Activated CD4-positive, alpha-beta memory T cell treated with anti-CD3 and anti-CD28 coated beads for 36 hours (primary cell): Measurements from ENCODE around the gene IGF1R. TPM values are rescaled to one million over a fixed set of nuclear protein-coding genes. Genes with fewer than 3 reads are reported as not detected.
A peak's percentile ranks its signal among the peaks of the same experiment; 100 is the strongest.

Experiments
- CTCF ChIA-PET: fragments of 350-600 bp; sonication (Branson Sonifier 250); formaldehyde crosslinking; loops from one replicate; lab custom pipeline; 2021; ENCODE audit warnings: antibody characterized with exemption, inconsistent platforms; lab: Charles Lee
- POLR2A ChIA-PET: fragments of 350-600 bp; sonication (Branson Sonifier 250); formaldehyde crosslinking; loops from one replicate; lab custom pipeline; 2021; ENCODE audit warnings: antibody characterized with exemption; lab: Charles Lee
- DNase-seq: peaks from one replicate; pipeline ENCODE4 v3.0.0-alpha.2; 2020
- H3K27ac Mint-ChIP-seq: one replicate; pipeline ENCODE4 v1.8.0; 2021; ENCODE audit warnings: mixed read lengths
- H3K27me3 Mint-ChIP-seq: one replicate; pipeline ENCODE4 v1.8.0; 2021; ENCODE audit warnings: mixed read lengths
- H3K36me3 Mint-ChIP-seq: one replicate; pipeline ENCODE4 v1.8.0; 2021; ENCODE audit warnings: mixed read lengths
- H3K4me1 Mint-ChIP-seq: one replicate; pipeline ENCODE4 v1.8.0; 2021; ENCODE audit warnings: low read depth, mixed read lengths
- H3K4me3 Mint-ChIP-seq: one replicate; pipeline ENCODE4 v1.8.0; 2021; ENCODE audit warnings: mild to moderate bottlenecking, mixed read lengths
- H3K9me3 Mint-ChIP-seq: one replicate; pipeline ENCODE4 v1.8.0; 2021; ENCODE audit warnings: mixed read lengths
- intact Hi-C: fragments of 100-400 bp; cut with micrococcal nuclease; formaldehyde crosslinking; loops from one replicate; pipeline ENCODE4 v1.15.1; 2023
- total RNA-seq, 2 experiments: library from RNA; stranded (reverse); gene quantifications; one replicate each; pipeline ENCODE4 v1.2.3, GENCODE V29; 2021

IGF1R gene
- total RNA-seq, 2 experiments from 2014 or later: 13.2 to 14.8 TPM

DNA sequence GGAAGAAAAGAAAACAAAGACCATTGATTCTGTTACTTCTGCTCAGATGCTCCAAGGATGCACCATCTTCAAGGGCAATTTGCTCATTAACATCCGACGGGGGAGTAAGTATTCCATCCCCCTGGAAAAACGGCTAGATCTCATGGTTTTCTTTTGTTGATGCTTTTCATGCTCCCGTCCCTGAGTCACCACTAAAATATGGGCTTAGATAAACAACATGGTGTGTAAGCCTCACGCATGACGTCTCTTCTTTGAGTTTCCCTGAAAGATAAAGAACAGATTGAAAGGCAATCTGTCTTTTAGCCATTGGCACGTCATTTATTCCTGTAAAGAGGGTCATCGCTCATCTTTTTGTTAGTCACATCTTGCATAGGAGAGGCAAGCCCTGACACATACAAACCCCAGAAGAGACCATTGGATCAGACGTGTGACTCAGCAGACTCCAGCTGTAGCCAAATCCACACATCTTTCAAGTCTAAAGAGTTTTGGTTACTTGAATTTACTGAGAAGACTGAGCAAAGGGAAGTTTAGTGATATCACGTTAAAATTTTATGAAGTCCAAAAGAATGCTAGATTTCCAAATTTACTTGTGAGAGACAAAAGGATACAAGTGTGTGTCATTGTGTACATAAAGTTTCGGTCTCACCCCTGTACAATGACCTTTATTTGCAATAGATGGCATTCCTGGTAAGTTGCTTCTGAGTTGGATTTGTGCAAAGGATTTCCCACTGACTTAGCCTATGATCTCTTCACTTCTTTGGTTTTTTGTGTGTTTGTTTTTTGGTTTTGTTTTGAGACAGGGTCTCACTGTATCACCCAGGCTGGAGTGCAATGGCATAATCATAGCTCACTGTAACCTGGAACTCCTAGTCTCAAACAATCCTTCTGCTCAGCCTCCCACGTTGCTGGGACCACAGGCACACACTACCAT lies 248.7 kb downstream of the IGF1R start:
- CTCF ChIA-PET: no interaction called here
- POLR2A ChIA-PET: no interaction called here
- no peak overlapping the region for H3K4me3 Mint-ChIP-seq
- H3K27me3 Mint-ChIP-seq: no peaks in the 10 kb centered on the region
- DNase-seq: no peak
- intact Hi-C loops: no loop called here
- H3K27ac Mint-ChIP-seq: no peak overlapping the region
- H3K9me3 Mint-ChIP-seq: no peaks in the 10 kb centered on the region
- H3K4me1 Mint-ChIP-seq: peaks cover 6% of the 10 kb centered on the region
- H3K36me3 Mint-ChIP-seq: peaks cover 7% of the 10 kb centered on the region

DNA sequence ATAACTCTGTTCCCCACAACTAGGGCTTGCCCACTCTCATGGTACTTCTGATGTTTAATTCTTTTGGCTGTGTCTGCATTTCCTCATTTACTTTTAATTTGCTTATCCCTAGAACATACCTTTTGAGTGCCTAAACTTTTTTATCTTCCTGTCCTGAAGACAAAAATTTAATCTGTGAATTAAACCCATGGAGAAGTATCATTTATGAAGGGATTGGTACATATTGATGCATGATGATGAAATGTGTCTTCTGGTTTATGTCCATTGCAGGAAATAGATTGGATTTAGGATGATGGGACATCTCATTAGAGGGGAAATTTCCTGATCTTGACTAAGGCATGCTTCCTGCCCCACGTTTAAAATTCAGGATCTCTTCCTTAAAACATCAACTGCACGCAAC lies 249.8 kb downstream of the IGF1R start:
- CTCF ChIA-PET: no interaction called here
- DNase-seq: no peak
- Mint-ChIP-seq H3K27ac (no peak overlapping the region), H3K4me3 (no peak overlapping the region), H3K27me3 (no peaks in the 10 kb centered on the region), H3K9me3 (no peaks in the 10 kb centered on the region), H3K4me1 (peaks cover 8% of the 10 kb centered on the region), H3K36me3 (peaks cover 7% of the 10 kb centered on the region)
- POLR2A ChIA-PET: no interaction called here
- intact Hi-C loops: no loop called here

DNA sequence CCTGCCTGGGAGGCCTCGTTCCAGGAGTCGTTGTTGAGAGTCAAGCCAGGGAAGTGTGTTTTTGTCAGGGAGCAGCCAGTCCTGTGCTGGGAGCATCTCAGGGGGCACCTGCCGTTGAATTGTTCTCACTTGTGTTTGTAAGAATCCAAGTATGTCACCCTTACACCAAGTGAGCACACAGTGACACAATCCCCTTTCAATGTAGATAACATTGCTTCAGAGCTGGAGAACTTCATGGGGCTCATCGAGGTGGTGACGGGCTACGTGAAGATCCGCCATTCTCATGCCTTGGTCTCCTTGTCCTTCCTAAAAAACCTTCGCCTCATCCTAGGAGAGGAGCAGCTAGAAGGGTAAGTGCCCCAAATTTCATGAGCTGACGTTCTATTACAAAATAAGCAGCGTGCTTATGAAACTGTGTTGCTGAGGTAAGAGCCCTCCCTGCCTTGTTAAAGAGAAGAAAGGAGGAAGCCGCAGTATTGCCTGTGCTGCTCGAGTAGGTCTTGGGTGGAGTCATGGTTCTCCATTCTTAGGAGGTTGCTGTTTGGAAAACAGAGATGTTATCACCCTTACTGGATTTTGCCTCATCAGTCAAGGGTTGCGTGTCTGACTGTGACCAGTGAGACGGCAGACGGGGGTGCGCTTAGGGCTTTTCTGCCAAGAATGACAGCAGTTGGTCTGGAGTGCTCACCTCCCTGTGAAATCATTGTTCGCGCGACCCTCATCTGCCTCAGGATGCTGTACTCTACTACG lies 251.1 kb downstream of the IGF1R start:
- no peaks in the 10 kb centered on the region for H3K9me3 Mint-ChIP-seq
- H3K36me3 Mint-ChIP-seq: peaks cover 8% of the 10 kb centered on the region
- H3K27ac Mint-ChIP-seq: no peak overlapping the region
- intact Hi-C loops: loop anchor here (10.0 kb wide), 1 partner anchor 155 kb away; no protein-coding TSS in a partner anchor
- H3K27me3 Mint-ChIP-seq: no peaks in the 10 kb centered on the region
- DNase-seq: no peak
- H3K4me1 Mint-ChIP-seq: peaks cover 15% of the 10 kb centered on the region
- POLR2A ChIA-PET: no interaction called here
- CTCF ChIA-PET: no interaction called here
- H3K4me3 Mint-ChIP-seq: no peak overlapping the region

DNA sequence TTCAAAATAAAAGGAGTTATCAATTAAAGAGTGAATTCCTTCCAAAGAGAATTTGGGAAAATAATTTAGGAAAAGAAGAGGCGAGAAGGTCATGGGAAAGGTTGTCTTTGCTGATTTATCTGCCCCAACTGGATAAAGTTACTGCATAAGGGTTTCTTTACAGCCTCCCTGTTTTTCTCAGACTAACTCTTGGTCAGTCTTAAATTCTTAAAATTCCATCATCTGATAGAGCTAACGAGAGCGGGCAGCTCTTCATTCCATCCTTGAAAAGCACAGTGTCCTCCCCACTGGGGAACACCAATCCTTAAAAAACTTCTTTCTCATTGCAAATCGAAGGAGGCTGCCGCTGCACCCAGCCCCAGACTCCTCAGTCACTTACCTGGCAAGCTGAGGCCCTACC lies 252.0 kb downstream of the IGF1R start:
- intact Hi-C loops: loop anchor here (10.0 kb wide), 1 partner anchor 154 kb away; no protein-coding TSS in a partner anchor
- Mint-ChIP-seq H3K36me3 (peaks cover 8% of the 10 kb centered on the region), H3K4me1 (peaks cover 15% of the 10 kb centered on the region), H3K9me3 (no peaks in the 10 kb centered on the region), H3K27ac (no peak overlapping the region), H3K27me3 (no peaks in the 10 kb centered on the region), H3K4me3 (no peak overlapping the region)
- ChIA-PET POLR2A (no interaction called here), CTCF (no interaction called here)
- no peak for DNase-seq

DNA sequence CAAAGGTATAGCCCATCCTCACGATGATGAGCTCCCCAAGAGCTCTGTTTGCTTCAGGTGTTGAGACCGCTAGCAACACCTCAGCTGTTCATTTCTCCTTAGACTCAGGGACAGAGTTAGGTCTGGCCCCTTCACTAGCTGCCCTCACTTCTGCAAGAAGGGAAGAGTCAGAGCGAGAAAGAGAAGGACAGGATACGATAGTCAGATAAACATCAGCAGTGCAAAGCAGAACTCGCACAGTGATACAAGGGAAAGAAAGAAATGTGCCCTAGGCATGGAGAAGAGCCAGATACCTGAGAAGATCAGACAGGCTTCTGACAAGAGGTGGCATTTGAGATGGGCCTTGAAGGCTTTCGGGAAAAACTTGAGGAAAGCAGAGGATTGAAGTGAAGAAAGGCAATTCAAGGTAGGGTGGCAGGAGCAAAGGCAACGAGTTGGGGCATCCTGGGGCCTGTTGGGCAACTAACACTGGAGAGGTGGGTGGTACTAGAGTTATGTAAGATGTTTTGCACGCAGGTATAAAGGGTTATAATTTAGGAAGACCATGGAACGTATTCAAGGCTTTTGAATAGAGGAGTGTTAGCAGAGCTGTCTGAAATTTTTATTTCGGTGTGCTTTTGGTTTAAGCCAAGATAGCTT lies 253.2 kb downstream of the IGF1R start:
- H3K27me3 Mint-ChIP-seq: no peaks in the 10 kb centered on the region
- intact Hi-C loops: loop anchor here (10.0 kb wide), 1 partner anchor 153 kb away; no protein-coding TSS in a partner anchor
- ChIA-PET POLR2A (no interaction called here), CTCF (no interaction called here)
- no peaks in the 10 kb centered on the region for H3K9me3 Mint-ChIP-seq
- H3K4me1 Mint-ChIP-seq: peaks cover 15% of the 10 kb centered on the region
- no peak overlapping the region for H3K27ac Mint-ChIP-seq
- peaks cover 4% of the 10 kb centered on the region for H3K36me3 Mint-ChIP-seq
- no peak for DNase-seq
- no peak overlapping the region for H3K4me3 Mint-ChIP-seq

DNA sequence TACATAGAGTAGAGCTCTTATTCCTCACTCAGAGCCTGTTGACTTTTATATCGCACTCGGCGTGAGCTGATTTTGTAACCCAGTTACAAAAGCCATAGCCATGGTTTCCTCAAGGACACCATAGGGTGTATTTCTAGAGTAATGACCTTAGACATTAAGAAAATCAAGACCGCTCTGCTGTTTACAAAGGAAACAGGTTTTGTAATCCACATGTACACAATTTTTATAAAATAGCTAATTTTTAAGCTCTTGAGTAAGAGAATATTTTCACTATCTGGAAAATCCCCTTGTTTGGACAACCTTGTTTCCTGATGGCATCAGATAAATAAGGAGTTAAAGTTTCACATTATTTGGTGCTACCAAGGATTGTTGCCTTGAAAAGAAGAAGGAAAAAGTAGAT lies 254.6 kb downstream of the IGF1R start:
- Mint-ChIP-seq H3K27ac (no peak overlapping the region), H3K27me3 (no peaks in the 10 kb centered on the region), H3K4me3 (no peak overlapping the region), H3K9me3 (no peaks in the 10 kb centered on the region), H3K4me1 (peaks cover 15% of the 10 kb centered on the region), H3K36me3 (peaks cover 1% of the 10 kb centered on the region)
- CTCF ChIA-PET: interaction anchor here (0.7 to 1.8 kb wide), 3 partner anchors 11 to 156 kb away, joined by 3 to 6 read pairs (median 4); no protein-coding TSS in a partner anchor
- intact Hi-C loops: loop anchor here (10.0 kb wide), 1 partner anchor 152 kb away; no protein-coding TSS in a partner anchor
- POLR2A ChIA-PET: no interaction called here
- no peak for DNase-seq

DNA sequence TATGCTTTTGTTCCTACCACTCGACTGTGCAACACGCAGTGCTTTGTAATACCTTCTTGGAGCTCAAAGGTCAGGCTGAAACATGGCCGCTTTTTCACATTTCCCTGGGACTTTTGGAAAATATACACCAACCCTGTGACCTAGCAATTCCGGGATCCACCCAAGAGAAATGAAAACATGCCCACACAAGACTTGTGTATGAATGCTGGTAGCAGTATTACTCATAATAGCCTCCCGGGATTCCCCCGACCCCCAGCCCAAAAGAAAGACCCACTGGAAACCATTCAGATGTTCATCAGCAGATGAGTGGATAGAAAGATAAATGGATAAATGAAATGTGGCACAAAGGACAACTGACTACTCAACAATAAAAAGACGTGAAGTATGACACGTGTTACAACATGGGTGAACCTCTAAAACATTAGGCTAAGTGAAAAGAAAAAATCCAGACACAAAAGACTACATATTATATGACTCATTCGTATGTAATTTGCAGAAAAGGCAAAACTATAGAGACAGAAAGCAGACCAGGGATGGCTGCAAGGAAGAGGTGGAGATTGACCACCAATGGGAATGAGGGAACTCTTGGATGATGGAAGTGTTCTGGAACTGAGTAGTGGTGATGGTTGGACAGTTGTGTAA lies 255.2 kb downstream of the IGF1R start:
- Mint-ChIP-seq H3K4me1 (peaks cover 15% of the 10 kb centered on the region), H3K9me3 (no peaks in the 10 kb centered on the region), H3K27me3 (no peaks in the 10 kb centered on the region), H3K36me3 (peaks cover 1% of the 10 kb centered on the region), H3K27ac (no peak overlapping the region), H3K4me3 (no peak overlapping the region)
- DNase-seq: peak; percentile 34
- intact Hi-C loops: loop anchor here (10.0 kb wide), 1 partner anchor 151 kb away; no protein-coding TSS in a partner anchor
- ChIA-PET CTCF (interaction anchor here (0.7 to 1.8 kb wide), 3 partner anchors 12 to 156 kb away, joined by 3 to 6 read pairs (median 4); no protein-coding TSS in a partner anchor), POLR2A (no interaction called here)

DNA sequence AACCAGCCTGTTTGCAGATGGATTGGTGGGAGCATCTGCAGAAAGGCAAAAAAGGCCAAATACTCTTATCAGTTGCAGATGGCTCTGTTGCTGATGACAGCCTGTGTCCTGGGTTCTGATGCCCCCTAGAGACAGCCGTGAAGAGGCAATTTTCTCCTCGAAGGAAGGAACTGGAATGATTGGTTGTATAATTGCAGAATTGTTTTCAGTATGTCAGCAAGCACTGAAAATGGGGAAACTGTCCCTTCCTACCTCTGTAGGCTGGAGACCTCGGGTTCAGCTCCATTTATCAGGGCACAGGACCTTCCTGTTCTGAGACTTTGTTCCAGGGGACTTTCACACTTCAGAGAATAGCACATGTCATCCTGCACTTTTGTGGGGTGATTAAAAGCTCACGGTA lies 256.2 kb downstream of the IGF1R start:
- intact Hi-C loops: loop anchor here (10.0 kb wide), 1 partner anchor 150 kb away; no protein-coding TSS in a partner anchor
- peak; percentile 20 for DNase-seq
- no peaks in the 10 kb centered on the region for H3K9me3 Mint-ChIP-seq
- peaks cover 15% of the 10 kb centered on the region for H3K4me1 Mint-ChIP-seq
- H3K27me3 Mint-ChIP-seq: no peaks in the 10 kb centered on the region
- H3K27ac Mint-ChIP-seq: no peak overlapping the region
- peaks cover 3% of the 10 kb centered on the region for H3K36me3 Mint-ChIP-seq
- H3K4me3 Mint-ChIP-seq: no peak overlapping the region
- CTCF ChIA-PET: interaction anchor here (0.6 to 1.6 kb wide), 6 partner anchors 8 to 385 kb away, joined by 3 to 7 read pairs (median 4); no protein-coding TSS in a partner anchor
- POLR2A ChIA-PET: no interaction called here

DNA sequence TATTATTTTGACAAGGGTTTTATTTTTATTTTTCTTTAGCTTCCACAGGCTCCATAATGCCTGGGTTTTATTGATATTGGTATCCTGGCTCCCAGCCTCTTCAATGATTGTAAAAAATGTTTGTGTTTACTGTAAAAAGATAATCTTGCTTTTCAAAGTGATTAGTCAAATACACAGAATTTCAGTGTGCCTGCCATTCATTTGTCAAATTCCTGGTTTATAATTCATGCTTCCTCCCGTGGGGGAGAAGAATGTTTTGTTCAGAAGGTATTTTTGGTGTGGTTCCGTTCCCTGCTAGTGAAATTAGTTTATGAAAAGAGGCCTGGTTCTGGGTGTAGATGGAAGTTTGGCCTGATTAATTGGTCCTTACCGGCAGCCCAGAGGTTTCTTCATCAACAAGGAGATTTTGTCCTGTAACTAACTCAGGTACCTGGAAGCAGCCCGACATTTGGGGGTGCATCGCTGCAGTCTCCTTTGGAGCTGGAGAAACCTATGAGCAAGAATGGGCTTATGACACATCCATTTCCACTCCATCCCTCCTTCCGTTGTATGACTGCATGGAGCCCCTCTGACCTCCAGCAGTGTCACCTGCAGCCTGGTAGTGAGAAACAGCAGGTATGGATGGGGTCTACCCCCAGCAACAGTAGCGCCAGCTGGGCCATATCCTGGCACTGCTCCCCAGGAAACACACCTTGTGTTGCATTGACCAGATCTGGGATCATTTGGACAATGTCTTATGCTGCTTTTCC lies 257.8 kb downstream of the IGF1R start:
- no peak for DNase-seq
- Mint-ChIP-seq H3K4me3 (no peak overlapping the region), H3K36me3 (peaks cover 4% of the 10 kb centered on the region), H3K4me1 (peaks cover 15% of the 10 kb centered on the region), H3K27me3 (no peaks in the 10 kb centered on the region), H3K9me3 (no peaks in the 10 kb centered on the region), H3K27ac (no peak overlapping the region)
- ChIA-PET POLR2A (no interaction called here), CTCF (interaction anchor here (0.7 to 1.6 kb wide), 4 partner anchors 24 to 1186 kb away, joined by 3 to 7 read pairs (median 4); no protein-coding TSS in a partner anchor)
- intact Hi-C loops: loop anchor here (10.0 kb wide), 1 partner anchor 149 kb away; no protein-coding TSS in a partner anchor

DNA sequence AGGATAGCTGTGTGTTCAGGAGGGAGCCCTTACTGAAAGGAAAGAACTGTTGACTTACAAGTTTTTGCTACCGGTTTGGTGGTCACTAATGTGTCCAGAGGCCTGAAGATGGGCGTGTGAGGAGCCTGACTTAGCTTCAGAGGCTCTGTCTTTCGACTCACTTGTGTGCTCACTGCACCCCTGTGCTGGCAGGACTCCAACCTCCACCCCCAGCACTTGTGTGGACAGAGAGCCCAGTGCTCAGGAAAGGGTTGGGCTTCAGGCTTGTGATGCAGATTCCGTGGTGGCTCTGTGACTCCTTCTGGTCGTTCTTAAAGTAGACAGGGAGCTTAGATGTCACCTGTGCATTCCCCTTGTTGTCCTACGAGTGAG lies 258.4 kb downstream of the IGF1R start:
- ChIA-PET CTCF (interaction anchor here (1.2 kb wide), 1 partner anchor 247 kb away, joined by 3 read pairs; no protein-coding TSS in a partner anchor), POLR2A (no interaction called here)
- Mint-ChIP-seq H3K36me3 (peaks cover 4% of the 10 kb centered on the region), H3K27ac (no peak overlapping the region), H3K4me1 (peaks cover 10% of the 10 kb centered on the region), H3K9me3 (no peaks in the 10 kb centered on the region), H3K27me3 (no peaks in the 10 kb centered on the region), H3K4me3 (no peak overlapping the region)
- DNase-seq: no peak
- intact Hi-C loops: loop anchor here (10.0 kb wide), 1 partner anchor 148 kb away; no protein-coding TSS in a partner anchor
